ENCODE data around the gene ASAP2.

The ASAP2 gene

GRCh38 chr2:9365498-9366019 is 158.9 kb downstream of the ASAP2 start:
- H3K79me2 ChIP-seq (ENCODE audit: insufficient read depth, low read length), result no peaks in the 10 kb centered on the region
- H3K4me3 ChIP-seq (ENCODE audit: low read depth, low read length, poor library complexity, severe bottlenecking), result no peak overlapping the region
- H3K27ac ChIP-seq (ENCODE audit: low read depth, low read length, poor library complexity, severe bottlenecking), result no peak overlapping the region
- no peaks in the 10 kb centered on the region for H3K9me2 ChIP-seq (ENCODE audit: low read depth, low read length)
- no peak overlapping the region for H3K4me2 ChIP-seq (ENCODE audit: low read length)
- H3K4me1 ChIP-seq (ENCODE audit: insufficient read depth, low read length, severe bottlenecking), result no peaks in the 10 kb centered on the region
- H3K9me3 ChIP-seq (ENCODE audit: low read length), result no peaks in the 10 kb centered on the region
- no peaks in the 10 kb centered on the region for H3K27me3 ChIP-seq (ENCODE audit: insufficient read depth, low read length)
- no peak overlapping the region for H3K9ac ChIP-seq (ENCODE audit: low read length)
- H3K36me3 ChIP-seq (ENCODE audit: insufficient read depth, low read length), result no peaks in the 10 kb centered on the region
- no peak overlapping the region for H2AFZ ChIP-seq (ENCODE audit: low read length)
- no peaks in the 10 kb centered on the region for H4K20me1 ChIP-seq (ENCODE audit: insufficient read depth, low read length)
- no peak for TF ChIP-seq EZH2 (IDR thresholded peaks at IDR 0.05; ENCODE audit: borderline replicate concordance, low read length)
- no peak for TF ChIP-seq CTCF (IDR thresholded peaks at IDR 0.05; ENCODE audit: low read length)
- H3F3A ChIP-seq (ENCODE audit: insufficient read depth, low read length), result no peaks in the 10 kb centered on the region

- no peak overlapping the region for H3K4me3 ChIP-seq (ENCODE audit: low read depth, low read length, poor library complexity, severe bottlenecking)
- no peak overlapping the region for H3K4me2 ChIP-seq (ENCODE audit: low read length)
- no peaks in the 10 kb centered on the region for H3K9me3 ChIP-seq (ENCODE audit: low read length)
- no peak overlapping the region for H2AFZ ChIP-seq (ENCODE audit: low read length)
- no peaks in the 10 kb centered on the region for H3K4me1 ChIP-seq (ENCODE audit: insufficient read depth, low read length, severe bottlenecking)
- no peaks in the 10 kb centered on the region for H4K20me1 ChIP-seq (ENCODE audit: insufficient read depth, low read length)
- no peak overlapping the region for H3K27ac ChIP-seq (ENCODE audit: low read depth, low read length, poor library complexity, severe bottlenecking)
- H3K36me3 ChIP-seq (ENCODE audit: insufficient read depth, low read length), result no peaks in the 10 kb centered on the region
- TF ChIP-seq EZH2 (IDR thresholded peaks at IDR 0.05; ENCODE audit: borderline replicate concordance, low read length) (no peak), CTCF (IDR thresholded peaks at IDR 0.05; ENCODE audit: low read length) (no peak)
- no peaks in the 10 kb centered on the region for H3K27me3 ChIP-seq (ENCODE audit: insufficient read depth, low read length)
- H3K9me2 ChIP-seq (ENCODE audit: low read depth, low read length), result no peaks in the 10 kb centered on the region
- no peaks in the 10 kb centered on the region for H3K79me2 ChIP-seq (ENCODE audit: insufficient read depth, low read length)
- no peak overlapping the region for H3K9ac ChIP-seq (ENCODE audit: low read length)
- H3F3A ChIP-seq (ENCODE audit: insufficient read depth, low read length), result no peaks in the 10 kb centered on the region
Measured at GRCh38 chr2:9366026-9366425, 159.4 kb downstream of the ASAP2 start.

- TF ChIP-seq EZH2 (IDR thresholded peaks at IDR 0.05; ENCODE audit: borderline replicate concordance, low read length), result no peak
- TF ChIP-seq CTCF (IDR thresholded peaks at IDR 0.05; ENCODE audit: low read length), result no peak
- no peaks in the 10 kb centered on the region for H3F3A ChIP-seq (ENCODE audit: insufficient read depth, low read length)
- H3K4me2 ChIP-seq (ENCODE audit: low read length), result no peak overlapping the region
- H4K20me1 ChIP-seq (ENCODE audit: insufficient read depth, low read length), result no peaks in the 10 kb centered on the region
- H3K79me2 ChIP-seq (ENCODE audit: insufficient read depth, low read length), result no peaks in the 10 kb centered on the region
- H3K36me3 ChIP-seq (ENCODE audit: insufficient read depth, low read length), result no peaks in the 10 kb centered on the region
- H2AFZ ChIP-seq (ENCODE audit: low read length), result no peak overlapping the region
- H3K27me3 ChIP-seq (ENCODE audit: insufficient read depth, low read length), result no peaks in the 10 kb centered on the region; the same call in 1 of the 2 replicates
- no peaks in the 10 kb centered on the region for H3K4me1 ChIP-seq (ENCODE audit: insufficient read depth, low read length, severe bottlenecking)
- H3K4me3 ChIP-seq (ENCODE audit: low read depth, low read length, poor library complexity, severe bottlenecking), result no peak overlapping the region
- no peaks in the 10 kb centered on the region for H3K9me3 ChIP-seq (ENCODE audit: low read length)
- H3K9ac ChIP-seq (ENCODE audit: low read length), result no peak overlapping the region
- no peaks in the 10 kb centered on the region for H3K9me2 ChIP-seq (ENCODE audit: low read depth, low read length)
- no peak overlapping the region for H3K27ac ChIP-seq (ENCODE audit: low read depth, low read length, poor library complexity, severe bottlenecking)
Measured at GRCh38 chr2:9370746-9371145, 164.1 kb downstream of the ASAP2 start.
